Activated CD4-positive, alpha-beta memory T cell treated with anti-CD3 and anti-CD28 coated beads, Interleukin-2, amount 10 ng/mL, durations not matched to agents 7 days and 5 days (primary cell): ENCODE results near the gene SIM2. TPM values are rescaled to one million over a fixed set of nuclear protein-coding genes. Genes with fewer than 3 reads are reported as not detected.

Source experiments
- CTCF ChIA-PET: fragments of 350-600 bp; sonication (Branson Sonifier 250); formaldehyde crosslinking; loops from one replicate; lab custom pipeline; 2021; ENCODE audit warnings: antibody characterized with exemption, inconsistent platforms; lab: Charles Lee
- POLR2A ChIA-PET: fragments of 350-600 bp; sonication (Branson Sonifier 250); formaldehyde crosslinking; loops from one replicate; lab custom pipeline; 2021; ENCODE audit warnings: antibody characterized with exemption; lab: Charles Lee
- DNase-seq: peaks from one replicate; pipeline ENCODE4 v3.0.0-alpha.2; 2020
- H3K27ac Mint-ChIP-seq: one replicate; pipeline ENCODE4 v1.8.0; 2021; ENCODE audit warnings: mild to moderate bottlenecking, mixed read lengths
- H3K27me3 Mint-ChIP-seq: one replicate; pipeline ENCODE4 v1.8.0; 2021; ENCODE audit warnings: mixed read lengths
- H3K36me3 Mint-ChIP-seq: one replicate; pipeline ENCODE4 v1.8.0; 2021; ENCODE audit warnings: low read depth, mixed read lengths
- H3K4me1 Mint-ChIP-seq: one replicate; pipeline ENCODE4 v1.8.0; 2021; ENCODE audit warnings: mixed read lengths
- H3K4me3 Mint-ChIP-seq: one replicate; pipeline ENCODE4 v1.8.0; 2021; ENCODE audit warnings: mild to moderate bottlenecking, mixed read lengths
- H3K9me3 Mint-ChIP-seq: one replicate; pipeline ENCODE4 v1.8.0; 2021; ENCODE audit warnings: mixed read lengths
- total RNA-seq, 2 experiments: library from RNA; stranded (reverse); gene quantifications; one replicate each; pipeline ENCODE4 v1.2.3, GENCODE V29; 2021

SIM2 gene
- total RNA-seq, 2 experiments from 2014 or later = 0.55 to 0.68 TPM

- peaks cover 14% of the 10 kb centered on the region for H3K4me1 Mint-ChIP-seq
These were observed 48.3 kb downstream of the SIM2 start for GRCh38 chr21:36747041-36747814.

GRCh38 chr21:36747815-36748383 is 49.0 kb downstream of the SIM2 start:
- POLR2A ChIA-PET = no interaction called here
- Mint-ChIP-seq H3K36me3 (no peaks in the 10 kb centered on the region), H3K27ac (no peak overlapping the region), H3K9me3 (no peaks in the 10 kb centered on the region), H3K4me3 (no peak overlapping the region), H3K27me3 (peaks cover 34% of the 10 kb centered on the region), H3K4me1 (peaks cover 14% of the 10 kb centered on the region)
- DNase-seq = peak; percentile 49
- CTCF ChIA-PET = interaction anchor here (0.8 to 2.1 kb wide), 3 partner anchors 106 to 180 kb away, joined by 3 to 6 read pairs (median 4); no protein-coding TSS in a partner anchor

More at GRCh38 chr21:36747041-36747814, 48.3 kb downstream of the SIM2 start:
- H3K9me3 Mint-ChIP-seq = no peaks in the 10 kb centered on the region
- no peaks in the 10 kb centered on the region for H3K36me3 Mint-ChIP-seq
- CTCF ChIA-PET = interaction anchor here (0.6 to 2.1 kb wide), 3 partner anchors 107 to 170 kb away, joined by 3 to 6 read pairs (median 4); no protein-coding TSS in a partner anchor
- H3K4me3 Mint-ChIP-seq = peak overlapping the region; percentile 47
- POLR2A ChIA-PET = no interaction called here
- H3K27ac Mint-ChIP-seq = no peak overlapping the region
- DNase-seq = no peak
- peaks cover 34% of the 10 kb centered on the region for H3K27me3 Mint-ChIP-seq

- Mint-ChIP-seq H3K4me3 (no peak overlapping the region), H3K36me3 (no peaks in the 10 kb centered on the region), H3K27me3 (peaks cover 29% of the 10 kb centered on the region), H3K4me1 (peaks cover 14% of the 10 kb centered on the region), H3K9me3 (no peaks in the 10 kb centered on the region), H3K27ac (no peak overlapping the region)
- ChIA-PET POLR2A (interaction anchor here (0.6 kb wide), 1 partner anchor 562 kb away, joined by 3 read pairs; no protein-coding TSS in a partner anchor), CTCF (no interaction called here)
- DNase-seq = no peak
These were observed 51.1 kb downstream of the SIM2 start for GRCh38 chr21:36749935-36750575.

GRCh38 chr21:36750576-36750959 is 51.7 kb downstream of the SIM2 start:
- Mint-ChIP-seq H3K4me1 (peaks cover 14% of the 10 kb centered on the region), H3K4me3 (no peak overlapping the region), H3K9me3 (no peaks in the 10 kb centered on the region), H3K36me3 (no peaks in the 10 kb centered on the region), H3K27me3 (peaks cover 26% of the 10 kb centered on the region), H3K27ac (no peak overlapping the region)
- POLR2A ChIA-PET = interaction anchor here (0.6 kb wide), 1 partner anchor 563 kb away, joined by 3 read pairs; no protein-coding TSS in a partner anchor
- no peak for DNase-seq
- CTCF ChIA-PET = interaction anchor here (0.6 kb wide), 1 partner anchor 11 kb away, joined by 5 read pairs; no protein-coding TSS in a partner anchor

- CTCF ChIA-PET = interaction anchor here (0.6 kb wide), 1 partner anchor 11 kb away, joined by 5 read pairs; no protein-coding TSS in a partner anchor
- no peak overlapping the region for H3K27ac Mint-ChIP-seq
- POLR2A ChIA-PET = no interaction called here
These were observed 52.5 kb downstream of the SIM2 start for GRCh38 chr21:36751383-36751782.

GRCh38 chr21:36753556-36753955 is 54.6 kb downstream of the SIM2 start:
- H3K9me3 Mint-ChIP-seq = no peaks in the 10 kb centered on the region
- CTCF ChIA-PET = no interaction called here
- H3K4me1 Mint-ChIP-seq = peaks cover 1% of the 10 kb centered on the region

More at GRCh38 chr21:36751383-36751782, 52.5 kb downstream of the SIM2 start:
- peaks cover 21% of the 10 kb centered on the region for H3K27me3 Mint-ChIP-seq
- H3K9me3 Mint-ChIP-seq = no peaks in the 10 kb centered on the region
- H3K36me3 Mint-ChIP-seq = no peaks in the 10 kb centered on the region
- no peak overlapping the region for H3K4me3 Mint-ChIP-seq
- peaks cover 14% of the 10 kb centered on the region for H3K4me1 Mint-ChIP-seq
- no peak for DNase-seq

GRCh38 chr21:36754241-36754898 is 55.5 kb downstream of the SIM2 start:
- no peak for DNase-seq
- H3K4me1 Mint-ChIP-seq = no peaks in the 10 kb centered on the region
- no peaks in the 10 kb centered on the region for H3K36me3 Mint-ChIP-seq
- no peaks in the 10 kb centered on the region for H3K27me3 Mint-ChIP-seq
- no peaks in the 10 kb centered on the region for H3K9me3 Mint-ChIP-seq
- no peak overlapping the region for H3K27ac Mint-ChIP-seq
- ChIA-PET CTCF (no interaction called here), POLR2A (no interaction called here)
- H3K4me3 Mint-ChIP-seq = no peak overlapping the region

More at GRCh38 chr21:36753556-36753955, 54.6 kb downstream of the SIM2 start:
- Mint-ChIP-seq H3K4me3 (no peak overlapping the region), H3K27ac (no peak overlapping the region), H3K27me3 (peaks cover 8% of the 10 kb centered on the region), H3K36me3 (no peaks in the 10 kb centered on the region)
- no peak for DNase-seq
- POLR2A ChIA-PET = interaction anchor here (1.2 kb wide), 1 partner anchor 23 kb away, joined by 3 read pairs; no protein-coding TSS in a partner anchor

GRCh38 chr21:36756527-36756926 is 57.6 kb downstream of the SIM2 start:
- Mint-ChIP-seq H3K27ac (no peak overlapping the region), H3K4me1 (no peaks in the 10 kb centered on the region), H3K9me3 (no peaks in the 10 kb centered on the region), H3K27me3 (no peaks in the 10 kb centered on the region), H3K4me3 (no peak overlapping the region), H3K36me3 (no peaks in the 10 kb centered on the region)
- ChIA-PET POLR2A (no interaction called here), CTCF (no interaction called here)
- DNase-seq = no peak

- Mint-ChIP-seq H3K27ac (no peak overlapping the region), H3K4me1 (no peaks in the 10 kb centered on the region), H3K36me3 (no peaks in the 10 kb centered on the region), H3K4me3 (no peak overlapping the region), H3K27me3 (no peaks in the 10 kb centered on the region), H3K9me3 (no peaks in the 10 kb centered on the region)
- DNase-seq = no peak
- POLR2A ChIA-PET = no interaction called here
- CTCF ChIA-PET = no interaction called here
These were observed 58.3 kb downstream of the SIM2 start for GRCh38 chr21:36757196-36757595.

GRCh38 chr21:36759348-36760083 is 60.6 kb downstream of the SIM2 start:
- Mint-ChIP-seq H3K4me1 (no peaks in the 10 kb centered on the region), H3K27me3 (no peaks in the 10 kb centered on the region), H3K9me3 (no peaks in the 10 kb centered on the region), H3K36me3 (no peaks in the 10 kb centered on the region), H3K4me3 (no peak overlapping the region), H3K27ac (no peak overlapping the region)
- POLR2A ChIA-PET = no interaction called here
- CTCF ChIA-PET = interaction anchor here (0.9 kb wide), 1 partner anchor 129 kb away, joined by 5 read pairs; no protein-coding TSS in a partner anchor
- DNase-seq = no peak

GRCh38 chr21:36761685-36762084 is 62.8 kb downstream of the SIM2 start:
- POLR2A ChIA-PET = interaction anchor here (1.3 kb wide), 1 partner anchor 16 kb away, joined by 3 read pairs; no protein-coding TSS in a partner anchor
- Mint-ChIP-seq H3K27ac (no peak overlapping the region), H3K4me1 (no peaks in the 10 kb centered on the region), H3K27me3 (no peaks in the 10 kb centered on the region), H3K36me3 (no peaks in the 10 kb centered on the region), H3K4me3 (no peak overlapping the region), H3K9me3 (no peaks in the 10 kb centered on the region)
- CTCF ChIA-PET = interaction anchor here (0.6 to 1.1 kb wide), 2 partner anchors 11 to 131 kb away, joined by 3 to 5 read pairs; no protein-coding TSS in a partner anchor
- DNase-seq = no peak

- POLR2A ChIA-PET = interaction anchor here (1.3 kb wide), 1 partner anchor 17 kb away, joined by 3 read pairs; no protein-coding TSS in a partner anchor
- H3K9me3 Mint-ChIP-seq = no peaks in the 10 kb centered on the region
- H3K4me1 Mint-ChIP-seq = no peaks in the 10 kb centered on the region
- no peaks in the 10 kb centered on the region for H3K36me3 Mint-ChIP-seq
- no peak overlapping the region for H3K27ac Mint-ChIP-seq
- H3K27me3 Mint-ChIP-seq = no peaks in the 10 kb centered on the region
- no peak for DNase-seq
- CTCF ChIA-PET = interaction anchor here (1.1 kb wide), 1 partner anchor 132 kb away, joined by 3 read pairs; no protein-coding TSS in a partner anchor
- H3K4me3 Mint-ChIP-seq = no peak overlapping the region
These were observed 63.7 kb downstream of the SIM2 start for GRCh38 chr21:36762642-36763041.
